ENCODE data around the gene REPS1.

REPS1 gene

GRCh38 chr6:138965291-138965874, 22.7 kb downstream of the REPS1 start:
- no peaks in the 10 kb centered on the region for H3F3A ChIP-seq (ENCODE audit: control insufficient read depth, insufficient read depth)
- no peaks in the 10 kb centered on the region for H3K4me1 ChIP-seq (ENCODE audit: control insufficient read depth, low read length)
- H3K36me3 ChIP-seq (ENCODE audit: control insufficient read depth, low read length): no peaks in the 10 kb centered on the region
- H3K4me3 ChIP-seq (ENCODE audit: low read length): no peak overlapping the region
- no peak overlapping the region for H3K4me2 ChIP-seq (ENCODE audit: low read length)
- H3K9me3 ChIP-seq (ENCODE audit: control insufficient read depth, insufficient read depth, low read length): no peaks in the 10 kb centered on the region
- H3K27ac ChIP-seq (ENCODE audit: low read depth, low read length): no peak overlapping the region
- peaks cover 94% of the 10 kb centered on the region for H3K79me2 ChIP-seq (ENCODE audit: control insufficient read depth, low read length)
- TF ChIP-seq EZH2phosphoT487 (IDR thresholded peaks at IDR 0.05; ENCODE audit: borderline replicate concordance, low read length) (no peak), CTCF (IDR thresholded peaks at IDR 0.05; ENCODE audit: low read depth, low read length, poor library complexity, severe bottlenecking) (no peak)
- H3K27me3 ChIP-seq (ENCODE audit: control insufficient read depth, low read length): no peaks in the 10 kb centered on the region
- peaks cover 7% of the 10 kb centered on the region; the same call in 1 of the 2 replicates for H4K20me1 ChIP-seq (ENCODE audit: control insufficient read depth, insufficient read depth, low read depth, low read length)
- no peaks in the 10 kb centered on the region for H3K9me2 ChIP-seq (replicated peaks; ENCODE audit: control insufficient read depth, low read length)

- Histone ChIP-seq H3K9me3 (ENCODE audit: control insufficient read depth, insufficient read depth, low read length) (no peaks in the 10 kb centered on the region), H3K36me3 (ENCODE audit: control insufficient read depth, low read length) (no peaks in the 10 kb centered on the region), H3K79me2 (ENCODE audit: control insufficient read depth, low read length) (peaks cover 94% of the 10 kb centered on the region), H3K4me3 (ENCODE audit: low read length) (no peak overlapping the region), H3K27ac (ENCODE audit: low read depth, low read length) (no peak overlapping the region), H3K9me2 (replicated peaks; ENCODE audit: control insufficient read depth, low read length) (no peaks in the 10 kb centered on the region), H3F3A (ENCODE audit: control insufficient read depth, insufficient read depth) (no peaks in the 10 kb centered on the region), H3K4me1 (ENCODE audit: control insufficient read depth, low read length) (peaks cover 2% of the 10 kb centered on the region), H4K20me1 (ENCODE audit: control insufficient read depth, insufficient read depth, low read depth, low read length) (peaks cover 8% of the 10 kb centered on the region; the same call in 1 of the 2 replicates), H3K27me3 (ENCODE audit: control insufficient read depth, low read length) (no peaks in the 10 kb centered on the region), H3K4me2 (ENCODE audit: low read length) (no peak overlapping the region)
- no peak for TF ChIP-seq EZH2phosphoT487 (IDR thresholded peaks at IDR 0.05; ENCODE audit: borderline replicate concordance, low read length)
- TF ChIP-seq CTCF (IDR thresholded peaks at IDR 0.05; ENCODE audit: low read depth, low read length, poor library complexity, severe bottlenecking): no peak
These were observed 24.0 kb downstream of the REPS1 start for GRCh38 chr6:138964012-138964411.

- Histone ChIP-seq H4K20me1 (ENCODE audit: control insufficient read depth, insufficient read depth, low read depth, low read length) (peaks cover 13% of the 10 kb centered on the region; the same call in 1 of the 2 replicates), H3K27me3 (ENCODE audit: control insufficient read depth, low read length) (no peaks in the 10 kb centered on the region), H3K4me2 (ENCODE audit: low read length) (no peak overlapping the region), H3K9me2 (replicated peaks; ENCODE audit: control insufficient read depth, low read length) (no peaks in the 10 kb centered on the region), H3K4me3 (ENCODE audit: low read length) (no peak overlapping the region), H3K36me3 (ENCODE audit: control insufficient read depth, low read length) (no peaks in the 10 kb centered on the region), H3F3A (ENCODE audit: control insufficient read depth, insufficient read depth) (no peaks in the 10 kb centered on the region), H3K4me1 (ENCODE audit: control insufficient read depth, low read length) (peaks cover 7% of the 10 kb centered on the region), H3K27ac (ENCODE audit: low read depth, low read length) (no peak overlapping the region), H3K9me3 (ENCODE audit: control insufficient read depth, insufficient read depth, low read length) (no peaks in the 10 kb centered on the region), H3K79me2 (ENCODE audit: control insufficient read depth, low read length) (peaks cover 94% of the 10 kb centered on the region)
- no peak for TF ChIP-seq EZH2phosphoT487 (IDR thresholded peaks at IDR 0.05; ENCODE audit: borderline replicate concordance, low read length)
- TF ChIP-seq CTCF (IDR thresholded peaks at IDR 0.05; ENCODE audit: low read depth, low read length, poor library complexity, severe bottlenecking): no peak
These were observed 24.5 kb downstream of the REPS1 start for GRCh38 chr6:138963531-138963930.

Measured in DOHH2 (cell line).